Measurements from ENCODE around the gene DNAJB2.

DNA sequence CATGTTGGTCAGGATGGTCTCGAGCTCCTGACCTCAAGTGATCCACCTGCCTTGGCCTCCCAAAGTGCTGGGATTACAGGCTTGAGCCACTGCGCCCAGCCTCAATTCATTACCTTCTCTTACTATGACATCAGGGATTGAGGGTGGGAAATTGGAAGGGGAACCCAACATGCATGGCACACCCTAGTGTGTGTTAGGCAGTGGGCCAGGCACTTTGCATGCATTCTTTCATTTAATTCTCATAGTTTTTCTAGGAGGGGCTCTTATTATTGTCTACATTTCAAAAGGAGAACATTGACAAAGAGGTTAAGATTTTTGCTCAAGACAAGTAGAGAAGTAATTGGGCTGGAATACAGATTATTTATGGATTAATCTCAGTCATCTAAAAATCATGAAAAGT, 10.9 kb upstream of the DNAJB2 start:
- TF ChIP-seq ZNF274 (IDR thresholded peaks at IDR 0.05; ENCODE audit: low read depth, low read length), result no peak
- TF ChIP-seq YY1 (IDR thresholded peaks at IDR 0.05; ENCODE audit: insufficient read depth, insufficient read length), result no peak
- no peak for TF ChIP-seq SUZ12 (IDR thresholded peaks at IDR 0.05; ENCODE audit: extremely low read depth, insufficient read depth, insufficient read length)
